ENCODE results near the gene ARRDC5.
"Not testable (repeated sequence)": the region's sequence is repeated elsewhere in the genome, so short reads cannot be mapped to it uniquely, and the experiment has no call there.

Gene ARRDC5

DNA sequence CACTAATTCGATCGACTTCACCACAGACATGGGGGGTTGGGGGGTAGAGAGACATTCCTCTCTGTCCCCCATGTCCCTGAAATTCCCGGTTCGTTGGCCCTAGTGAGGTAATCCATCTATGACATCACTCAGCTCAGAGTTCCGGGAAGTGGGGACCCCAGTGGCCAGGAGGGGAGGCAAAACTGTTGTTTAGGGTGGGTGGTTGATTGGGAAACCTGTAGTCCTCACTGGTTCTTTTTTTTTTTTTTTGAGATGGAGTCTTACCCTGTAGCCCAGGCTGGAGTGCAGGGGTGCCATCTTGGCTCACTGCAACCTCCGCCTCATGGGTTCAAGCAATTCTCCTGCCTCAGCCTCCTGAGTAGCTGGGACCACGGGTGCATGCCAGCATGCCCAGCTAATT is at the start of gene ARRDC5:
TSS of gene ARRDC5 (minus strand) at position 101 of the 400 bp plus-strand sequence. CDS start at position 30, 71 bp downstream.
- ATAC-seq, result no peak

DNA sequence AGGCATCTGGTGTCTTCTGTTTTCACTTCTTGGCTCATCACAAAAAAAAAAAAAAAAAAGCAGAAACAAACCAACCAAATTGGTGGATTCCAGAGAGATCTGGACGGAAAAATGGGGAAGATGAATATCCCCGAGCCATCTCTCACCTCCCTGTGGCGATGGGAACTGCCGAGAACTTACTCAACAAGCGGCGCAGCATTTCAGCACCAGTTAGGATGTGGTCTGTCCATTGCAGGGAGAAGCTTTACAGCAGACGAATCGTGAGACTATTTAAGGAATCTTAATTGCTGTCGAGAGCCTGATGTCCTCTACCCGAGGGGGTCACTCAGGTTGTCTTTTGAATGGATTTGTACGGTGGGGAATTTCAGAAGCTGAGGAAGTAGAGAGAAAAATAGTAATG is 49.0 kb upstream of the ARRDC5 start:
- no peak for ATAC-seq

DNA sequence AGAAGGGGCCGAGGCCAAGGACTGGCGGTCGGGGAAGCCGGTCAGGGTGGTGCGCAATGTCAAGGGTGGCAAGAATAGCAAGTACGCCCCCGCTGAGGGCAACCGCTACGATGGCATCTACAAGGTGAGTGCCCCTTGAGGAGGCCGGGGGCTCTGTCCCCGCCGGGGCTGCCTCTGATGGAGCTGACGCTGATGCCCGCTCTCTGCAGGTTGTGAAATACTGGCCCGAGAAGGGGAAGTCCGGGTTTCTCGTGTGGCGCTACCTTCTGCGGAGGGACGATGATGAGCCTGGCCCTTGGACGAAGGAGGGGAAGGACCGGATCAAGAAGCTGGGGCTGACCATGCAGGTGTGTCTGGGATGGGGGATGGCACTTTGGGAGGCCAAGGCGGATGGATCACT is 48.0 kb upstream of the ARRDC5 start:
- ATAC-seq, result not testable (repeated sequence)

DNA sequence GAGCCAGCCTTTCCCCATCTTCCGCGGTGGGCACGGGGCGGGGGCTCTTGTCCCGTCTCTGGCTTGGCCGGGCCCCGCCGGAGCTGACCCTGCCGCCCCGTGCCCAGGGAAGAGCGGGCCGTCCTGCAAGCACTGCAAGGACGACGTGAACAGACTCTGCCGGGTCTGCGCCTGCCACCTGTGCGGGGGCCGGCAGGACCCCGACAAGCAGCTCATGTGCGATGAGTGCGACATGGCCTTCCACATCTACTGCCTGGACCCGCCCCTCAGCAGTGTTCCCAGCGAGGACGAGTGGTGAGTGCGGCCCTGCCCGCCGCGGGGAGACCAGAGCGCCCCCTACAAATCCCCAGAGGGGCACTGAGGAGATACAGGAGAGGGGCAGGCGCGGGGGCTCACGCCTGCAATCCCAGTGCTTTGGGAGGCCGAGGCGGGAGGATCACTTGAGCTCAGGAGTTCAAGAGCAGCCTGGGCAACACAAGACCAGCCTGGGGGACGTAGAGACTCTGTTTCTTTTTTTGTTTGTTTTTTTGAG is 39.0 kb upstream of the ARRDC5 start:
- ATAC-seq, result not testable (repeated sequence)

DNA sequence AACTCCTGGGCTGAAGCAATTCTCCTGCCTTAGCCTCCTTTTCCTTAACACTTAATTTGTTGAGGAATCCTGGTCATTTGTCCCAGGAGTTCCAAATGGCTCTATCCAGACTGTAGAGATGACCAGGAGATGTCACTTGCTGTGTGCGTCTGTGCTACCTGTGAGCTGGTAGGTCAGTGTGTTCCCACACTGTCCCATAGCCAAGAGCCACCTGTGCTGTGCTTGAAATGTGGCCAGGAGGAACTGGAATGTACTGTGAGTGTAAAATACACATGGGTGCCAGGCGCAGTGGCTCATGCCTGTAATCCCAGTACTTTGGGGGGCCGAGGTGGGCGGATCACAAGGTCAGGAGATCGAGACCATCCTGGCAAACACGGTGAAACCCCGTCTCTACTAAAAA is 36.8 kb upstream of the ARRDC5 start:
- ATAC-seq, result no peak

DNA sequence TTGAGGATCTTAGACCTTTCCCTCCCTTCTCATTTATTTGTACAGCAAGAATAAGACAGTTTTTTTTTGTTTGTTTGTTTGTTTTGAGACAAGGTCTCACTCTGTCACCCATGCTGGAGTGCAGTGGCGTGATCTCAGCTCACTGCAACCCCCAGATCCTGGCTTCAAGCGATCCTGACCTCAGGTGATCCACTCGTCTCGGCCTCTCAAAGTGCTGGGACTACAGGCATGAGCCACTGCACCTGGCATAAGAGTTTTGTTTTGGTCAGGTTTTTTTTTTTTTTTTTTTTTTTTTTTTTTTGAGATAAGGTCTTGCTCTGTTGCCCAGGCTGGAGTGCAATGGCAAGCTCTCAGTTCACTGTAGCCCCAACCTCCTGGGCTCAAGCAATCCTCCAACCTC is 35.8 kb upstream of the ARRDC5 start:
- ATAC-seq, result not testable (repeated sequence)

DNA sequence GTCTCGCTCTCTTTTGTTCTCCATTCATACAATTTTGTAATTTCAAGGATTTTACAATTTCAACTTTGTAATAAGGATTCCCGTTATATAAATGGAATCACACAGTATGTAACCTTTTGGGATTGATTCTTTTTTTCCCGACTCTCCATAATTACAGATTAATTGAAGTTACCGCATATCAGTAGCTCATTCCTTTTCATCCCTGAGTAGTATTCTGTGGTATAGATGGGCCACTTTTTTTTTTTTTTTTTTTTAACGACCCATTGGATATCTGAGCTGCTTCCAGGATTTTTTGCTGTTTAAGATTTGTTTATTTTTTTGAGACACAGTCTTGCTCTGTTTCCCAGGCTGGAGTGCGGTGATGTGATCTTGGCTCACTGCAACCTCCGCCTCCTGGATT is 34.4 kb upstream of the ARRDC5 start:
- no peak for ATAC-seq

DNA sequence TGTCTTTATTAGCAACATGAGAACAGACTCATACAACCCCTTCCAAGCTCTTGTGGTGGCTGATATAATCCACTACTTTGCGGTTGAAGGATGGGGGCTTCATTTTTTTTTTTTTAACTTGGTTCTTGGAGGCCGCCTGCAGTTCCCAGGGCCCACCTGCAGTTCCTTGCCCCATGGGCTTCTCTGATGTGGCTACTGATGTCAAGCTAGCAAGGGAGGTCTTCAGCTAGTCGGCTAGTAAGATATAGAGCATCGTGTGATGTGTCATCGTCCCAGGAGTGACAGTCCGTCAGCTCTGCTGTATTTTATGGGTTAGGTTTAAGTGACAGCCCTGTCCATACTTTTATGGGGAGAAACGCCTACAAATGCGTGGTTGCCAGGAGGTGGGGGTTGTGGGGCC is 32.7 kb upstream of the ARRDC5 start:
- ATAC-seq, result no peak

DNA sequence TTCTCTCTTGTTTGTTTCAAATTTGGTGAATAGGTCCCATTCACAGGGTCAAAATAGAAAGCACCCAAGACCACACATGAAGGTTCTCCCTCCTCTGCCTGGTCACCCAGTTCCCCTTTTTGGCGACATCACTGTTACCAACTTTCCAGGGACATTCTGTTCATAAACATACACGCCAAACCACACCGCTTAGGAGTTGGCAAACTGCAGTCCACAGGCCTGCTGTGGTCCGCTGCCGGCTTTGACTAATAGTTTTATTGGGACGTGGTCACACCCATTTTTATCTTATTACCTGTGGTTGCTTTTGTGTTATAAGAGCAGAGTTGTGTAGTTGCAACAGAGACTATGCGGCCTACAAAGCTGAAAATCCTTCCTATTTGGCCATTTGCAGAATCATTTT is 30.8 kb upstream of the ARRDC5 start:
- ATAC-seq, result no peak

DNA sequence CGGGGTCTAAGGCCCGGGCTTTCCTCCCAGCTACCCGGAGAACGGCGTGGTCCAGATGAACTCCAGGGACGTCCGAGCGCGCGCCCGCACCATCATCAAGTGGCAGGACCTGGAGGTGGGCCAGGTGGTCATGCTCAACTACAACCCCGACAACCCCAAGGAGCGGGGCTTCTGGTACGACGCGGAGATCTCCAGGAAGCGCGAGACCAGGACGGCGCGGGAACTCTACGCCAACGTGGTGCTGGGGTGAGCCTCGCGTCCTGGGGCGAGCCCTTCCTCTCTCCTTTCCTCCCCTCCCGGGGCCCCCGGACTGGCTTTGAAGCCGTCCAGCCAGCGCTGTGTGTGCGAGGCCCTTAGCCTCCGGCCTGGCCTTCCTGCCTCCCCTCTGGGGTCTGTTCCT is 30.0 kb upstream of the ARRDC5 start:
- no peak for ATAC-seq

DNA sequence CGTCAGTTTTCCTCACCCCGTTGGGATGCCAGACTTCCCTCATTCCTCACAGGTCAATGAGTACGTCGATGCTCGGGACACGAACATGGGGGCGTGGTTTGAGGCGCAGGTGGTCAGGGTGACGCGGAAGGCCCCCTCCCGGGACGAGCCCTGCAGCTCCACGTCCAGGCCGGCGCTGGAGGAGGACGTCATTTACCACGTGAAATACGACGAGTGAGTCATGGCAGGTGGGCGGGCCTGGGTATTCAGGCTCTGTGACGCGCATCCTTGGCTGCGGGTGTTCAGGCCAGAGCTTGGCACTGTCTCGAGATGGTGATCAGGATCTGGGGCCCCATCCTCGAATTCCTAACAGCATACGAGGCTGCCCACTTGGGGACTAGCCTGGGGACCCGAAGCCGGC is 28.0 kb upstream of the ARRDC5 start:
- no peak for ATAC-seq

DNA sequence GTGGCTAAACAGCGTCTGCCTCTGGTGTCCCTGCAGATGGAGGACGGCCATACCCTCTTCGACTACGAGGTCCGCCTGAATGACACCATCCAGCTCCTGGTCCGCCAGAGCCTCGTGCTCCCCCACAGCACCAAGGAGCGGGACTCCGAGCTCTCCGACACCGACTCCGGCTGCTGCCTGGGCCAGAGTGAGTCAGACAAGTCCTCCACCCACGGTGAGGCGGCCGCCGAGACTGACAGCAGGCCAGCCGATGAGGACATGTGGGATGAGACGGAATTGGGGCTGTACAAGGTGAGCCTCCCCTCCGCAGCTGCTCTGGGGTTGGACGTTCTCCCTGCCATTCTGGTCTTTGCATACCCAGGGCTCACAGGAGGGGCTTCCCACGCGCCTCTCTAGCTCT is 26.5 kb upstream of the ARRDC5 start:
- ATAC-seq, result no peak

DNA sequence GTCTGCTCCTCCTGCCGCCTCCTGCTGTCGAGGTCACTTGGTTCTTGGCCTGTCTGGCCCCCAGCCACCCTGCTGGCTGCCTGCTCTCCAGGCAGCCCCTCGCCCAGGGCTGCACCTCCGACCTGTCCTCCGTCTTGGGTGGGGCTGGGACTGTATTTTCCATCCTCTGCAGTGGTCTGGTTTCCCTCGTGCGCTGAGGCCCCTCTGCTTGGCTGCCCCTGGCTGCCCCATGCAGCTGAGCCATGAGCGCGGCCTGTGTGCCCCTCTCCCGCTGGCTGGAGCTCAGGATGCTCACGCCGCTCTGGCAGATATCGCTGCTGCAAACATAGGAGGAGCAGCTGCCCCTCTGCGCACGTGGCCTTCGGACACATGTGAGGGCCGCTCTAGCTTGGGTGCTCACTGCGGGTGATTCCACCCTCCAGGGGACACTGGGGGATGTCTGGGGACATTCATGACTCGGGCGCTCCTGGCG is 20.6 kb upstream of the ARRDC5 start:
- no peak for ATAC-seq

DNA sequence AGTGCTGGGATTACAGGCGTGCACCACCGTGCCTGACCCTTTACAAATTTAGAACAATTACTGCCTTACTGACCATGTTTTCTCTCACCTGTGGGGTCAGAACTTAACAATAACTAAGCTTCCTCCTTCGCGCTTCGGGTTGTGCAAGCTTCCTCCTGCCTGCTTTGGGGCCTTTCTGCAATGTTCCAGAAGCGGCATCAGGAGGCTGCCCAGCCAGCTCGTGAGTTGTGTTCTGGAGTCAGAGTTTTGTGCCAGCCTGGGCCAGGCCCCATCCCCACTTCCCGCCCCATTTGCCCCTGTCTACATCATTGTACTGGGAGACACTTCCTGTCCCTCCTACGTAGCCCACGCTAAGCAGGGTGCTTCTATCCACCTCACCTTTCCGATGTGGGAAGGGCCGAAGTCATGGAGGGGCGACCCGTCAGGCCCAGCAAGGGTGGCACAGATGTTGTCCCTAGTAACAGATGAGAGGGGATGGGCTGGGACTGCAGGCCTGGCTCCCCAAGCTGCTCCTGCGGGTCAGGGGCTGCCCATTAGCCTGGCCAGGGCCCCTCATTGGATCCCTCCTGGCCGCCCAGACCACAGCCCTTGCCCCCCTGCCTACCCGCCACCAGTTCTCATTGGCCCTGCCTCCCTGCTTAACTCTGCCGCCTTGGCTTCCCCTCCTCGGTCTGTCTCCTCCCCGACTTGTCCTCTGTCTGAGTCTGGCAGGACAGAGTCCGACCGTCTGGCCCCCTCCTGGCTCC is 20.0 kb upstream of the ARRDC5 start:
- ATAC-seq, result no peak

DNA sequence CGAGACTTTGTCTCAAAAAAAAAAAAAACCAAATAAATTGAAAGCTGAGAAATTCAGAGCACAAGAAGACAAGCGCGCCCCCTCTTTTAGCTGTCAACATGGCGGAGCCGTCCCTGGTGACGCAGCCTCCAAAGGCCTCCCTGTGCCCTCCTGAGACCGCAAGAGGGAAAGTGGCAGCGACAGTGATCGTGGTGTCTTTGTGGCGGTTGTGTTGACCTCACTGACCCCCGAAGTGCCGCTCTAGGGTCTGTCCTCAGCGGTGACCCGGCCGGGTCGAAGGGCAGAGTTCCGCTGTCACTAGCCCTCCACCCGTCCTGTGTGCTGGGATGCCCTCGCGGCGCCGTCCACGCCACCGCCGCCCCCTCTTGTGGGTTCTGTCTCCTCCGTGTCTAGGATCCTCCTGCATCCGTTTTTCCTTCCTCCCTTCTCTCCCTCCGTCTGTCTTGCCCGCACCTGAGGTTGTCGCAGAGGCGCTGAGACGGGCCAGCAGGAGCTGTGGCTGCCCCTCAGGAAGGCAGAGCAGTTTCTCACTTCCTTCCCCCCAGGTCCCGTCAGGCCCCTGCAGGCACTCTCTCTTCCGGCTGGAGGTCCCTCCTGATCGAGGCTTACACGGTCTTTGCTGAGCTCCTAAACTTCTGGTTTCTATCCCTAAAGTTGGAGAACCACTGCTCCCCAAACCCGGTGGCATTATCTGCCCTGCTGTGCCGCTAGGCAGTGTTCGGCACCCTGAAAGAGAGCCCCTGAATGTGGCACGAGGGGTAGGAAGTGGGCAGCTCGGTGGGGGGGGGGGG is 13.8 kb upstream of the ARRDC5 start:
- ATAC-seq, result no peak

DNA sequence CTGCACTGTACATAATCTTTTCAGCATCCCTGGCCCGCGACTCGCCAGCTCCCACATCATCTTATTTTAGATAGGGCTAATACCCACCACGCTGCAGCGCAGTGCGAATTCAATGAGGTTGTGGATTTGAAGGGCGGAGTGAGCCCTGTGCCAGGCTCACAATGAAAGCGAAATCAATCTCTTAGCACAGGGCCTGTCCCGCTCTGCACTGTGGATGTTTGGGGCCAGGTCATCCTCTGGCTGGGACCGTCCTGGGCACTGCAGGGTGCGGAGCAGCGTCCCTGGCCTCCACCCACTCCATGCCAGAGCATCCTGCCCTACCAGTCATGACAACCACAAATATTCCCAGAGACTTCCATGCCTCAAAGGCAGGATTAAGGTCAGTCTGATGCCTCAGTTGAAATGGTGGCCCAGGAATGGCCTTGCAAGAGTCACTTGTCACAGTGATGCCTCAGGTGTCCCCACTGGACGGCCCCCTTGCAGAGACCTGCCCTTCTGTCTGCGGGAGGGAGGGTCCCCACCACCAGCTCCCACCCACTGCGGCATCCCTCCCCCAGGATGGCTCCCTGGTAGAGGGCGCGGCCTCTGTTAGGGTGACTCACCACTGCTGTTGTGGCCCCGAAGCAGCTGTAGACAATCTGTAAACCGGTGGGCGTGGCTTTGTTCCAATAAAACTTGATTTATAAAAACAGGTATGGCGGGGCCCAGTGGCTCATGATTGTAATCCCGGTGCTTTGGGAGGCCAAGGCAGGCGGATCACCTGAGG is 12.2 kb upstream of the ARRDC5 start:
- peak; percentile 69 to 71 for ATAC-seq

DNA sequence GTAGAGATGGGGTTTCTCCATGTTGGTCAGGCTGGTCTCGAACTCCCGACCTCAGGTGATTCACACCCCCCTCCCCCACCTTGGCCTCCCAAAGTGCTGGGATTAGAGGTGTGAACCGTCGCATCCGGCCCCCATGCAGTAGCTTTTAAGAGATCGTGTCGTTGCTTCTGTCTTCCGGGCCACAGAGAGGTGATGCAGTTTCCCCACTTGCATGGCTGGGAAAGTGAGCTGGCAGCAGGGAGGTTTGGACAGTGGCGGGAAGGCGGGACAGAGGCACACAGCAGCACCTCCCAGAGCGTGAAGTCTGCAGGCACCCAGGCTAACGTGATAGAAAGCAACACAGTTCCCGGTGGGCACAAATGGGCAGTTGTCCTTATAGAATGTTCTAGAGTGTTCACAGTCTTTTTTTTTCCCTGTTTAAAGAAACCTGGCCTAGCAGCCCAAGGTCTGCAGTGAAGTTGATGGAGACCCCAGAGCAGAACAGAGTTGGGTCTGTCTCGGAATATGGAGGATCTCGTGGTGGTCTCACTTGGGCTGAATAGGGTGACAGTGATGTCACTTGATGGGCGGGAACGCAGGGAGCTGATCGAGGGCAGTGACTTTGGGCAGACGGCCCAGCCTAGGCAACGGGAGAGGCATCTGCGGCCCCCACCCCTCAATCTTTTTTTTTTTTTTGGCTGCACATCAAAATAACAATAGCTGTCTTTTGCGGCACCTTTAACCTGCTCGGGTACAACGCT is 11.5 kb upstream of the ARRDC5 start:
- no peak for ATAC-seq

DNA sequence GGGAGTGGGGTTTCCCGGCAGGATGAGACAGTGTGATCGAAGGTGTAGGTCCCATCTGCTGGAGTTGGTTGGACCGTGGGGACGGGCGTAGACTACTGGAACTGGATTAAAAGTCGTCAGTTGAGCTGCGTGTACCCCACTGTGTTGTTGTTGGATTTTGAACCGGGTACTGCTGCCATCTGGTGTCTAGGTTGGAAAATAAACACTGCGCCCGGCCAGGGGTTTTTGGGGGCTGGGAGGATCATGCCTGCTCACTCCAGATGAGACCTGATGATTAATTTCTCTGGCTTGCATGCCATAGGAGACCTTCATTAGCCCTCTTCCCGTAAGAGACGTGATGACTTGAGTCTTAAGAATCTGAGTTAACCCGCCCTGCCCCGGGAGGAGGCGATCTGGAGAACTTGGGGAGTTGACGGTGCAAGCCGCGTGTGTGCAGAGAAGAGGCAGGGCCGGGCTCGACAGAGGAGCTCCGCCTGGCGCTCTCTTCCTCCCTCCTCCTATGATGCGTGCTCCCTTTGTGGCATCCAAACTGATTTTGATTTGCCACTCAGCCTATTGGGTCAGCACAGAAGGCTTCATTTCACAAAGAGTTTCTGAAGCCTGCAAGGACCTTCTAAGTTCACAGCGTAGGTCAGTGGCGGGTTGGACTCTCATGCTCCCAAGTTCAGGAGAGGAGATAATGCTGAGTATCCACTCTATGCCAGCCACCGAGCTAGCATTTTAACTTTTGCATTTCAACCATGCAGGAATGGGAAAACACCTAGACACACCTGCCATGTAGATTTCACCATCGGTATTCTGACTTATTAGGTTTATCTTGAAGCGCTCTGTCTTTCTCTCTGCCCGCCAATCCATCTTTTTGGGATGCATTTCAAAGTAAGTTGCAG is 9.3 kb upstream of the ARRDC5 start:
- peak; percentile 39 for ATAC-seq

DNA sequence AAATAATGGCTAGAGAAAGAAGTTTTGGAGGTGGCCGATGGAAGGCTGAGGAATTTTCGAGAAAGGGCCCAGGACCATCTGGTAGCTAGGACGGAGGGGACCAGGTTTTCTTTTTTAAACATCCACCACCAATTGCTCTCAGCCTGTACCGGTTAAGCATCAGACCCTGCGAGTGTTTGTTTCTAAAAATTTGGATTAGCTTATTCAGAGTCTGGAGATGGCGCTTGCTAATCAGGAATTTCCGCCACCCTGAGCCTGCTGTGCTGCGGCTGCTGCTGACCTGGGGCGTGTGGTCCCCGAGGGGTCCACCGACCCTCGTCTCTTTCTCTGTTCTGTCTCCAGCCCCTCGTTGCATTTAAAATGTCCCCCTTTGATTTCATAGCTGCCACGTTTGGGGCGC is 8.6 kb upstream of the ARRDC5 start:
- ATAC-seq, result no peak

DNA sequence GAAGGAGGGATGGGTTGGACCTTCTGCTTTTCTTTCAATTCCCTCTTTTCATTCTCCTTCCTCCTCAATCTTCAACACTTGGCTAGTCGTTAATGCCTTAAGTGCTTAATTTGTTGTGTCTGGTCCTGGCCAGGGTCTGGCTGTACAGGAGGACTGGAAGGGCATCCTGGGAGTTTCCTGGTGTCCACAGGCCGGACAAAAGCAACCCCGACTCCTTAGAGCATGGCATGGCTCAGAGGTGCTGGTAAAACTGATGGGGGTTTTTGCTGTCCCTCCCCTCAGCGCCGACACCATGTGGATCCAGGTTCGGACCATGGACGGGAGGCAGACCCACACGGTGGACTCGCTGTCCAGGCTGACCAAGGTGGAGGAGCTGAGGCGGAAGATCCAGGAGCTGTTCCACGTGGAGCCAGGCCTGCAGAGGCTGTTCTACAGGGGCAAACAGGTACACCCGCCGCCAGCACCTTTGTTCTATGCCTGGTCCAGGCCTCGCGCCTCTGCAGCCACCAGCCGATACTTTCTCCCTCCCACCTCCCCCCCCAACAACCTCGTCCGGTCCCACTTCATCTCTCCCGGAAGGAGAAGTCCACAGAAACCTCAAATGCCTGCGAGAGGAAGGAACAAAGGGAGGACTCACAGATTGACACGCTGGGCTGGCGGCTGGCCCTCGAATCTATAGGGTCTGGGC is 8.0 kb upstream of the ARRDC5 start:
- no peak for ATAC-seq

All from activated CD4-positive, CD25-positive, alpha-beta regulatory T cell treated with anti-CD3 and anti-CD28 coated beads, Interleukin-2, amount 50 U/mL, for 24 hours (primary cell).